ENCODE measurements around the gene PPM1L.

PPM1L gene

GRCh38 chr3:161103776-161104385 lies 347.9 kb downstream of the PPM1L start:
- peaks cover 4 to 8% of the 10 kb centered on the region in 2 experiments for H3K4me1 ChIP-seq (ENCODE audit: control insufficient read depth in 1 of 2, insufficient read depth in 2 of 2, low read length in 2 of 2)
- H2BK120ac ChIP-seq (ENCODE audit: insufficient read depth, low read length, poor library complexity), result no peak overlapping the region
- H3K4me2 ChIP-seq (ENCODE audit: low read length), result peak overlapping the region; percentile 75
- no peak overlapping the region for H3K27ac ChIP-seq (ENCODE audit: low read depth, low read length)
- H3K23ac ChIP-seq (ENCODE audit: low read length), result no peak overlapping the region
- H3K79me2 ChIP-seq (ENCODE audit: control insufficient read depth, insufficient read depth, low read length, poor library complexity), result peaks cover 4% of the 10 kb centered on the region
- no peak overlapping the region for H4K8ac ChIP-seq (ENCODE audit: low read depth, low read length)
- H3K9me3 ChIP-seq (ENCODE audit: insufficient read depth, low read depth, low read length), result no peaks in the 10 kb centered on the region
- H3K27me3 ChIP-seq (ENCODE audit: insufficient read depth, low read length), result no peaks in the 10 kb centered on the region
- no CpG with 5 or more reads among the region's 22 CpGs for WGBS (ENCODE audit: extremely low coverage, insufficient coverage, insufficient read length)
- H2AK5ac ChIP-seq (ENCODE audit: low read length), result no peak overlapping the region
- no peak overlapping the region for H4K12ac ChIP-seq (ENCODE audit: low read depth, low read length)
- H3K36me3 ChIP-seq (ENCODE audit: control insufficient read depth in 1 of 2, insufficient read depth in 2 of 2, low read length in 2 of 2), result peaks cover 2 to 3% of the 10 kb centered on the region in 2 experiments
- no peak for DNase-seq
- no peak overlapping the region for H3K4me3 ChIP-seq (ENCODE audit: low read depth, low read length)
- peaks cover 8% of the 10 kb centered on the region for H3K79me1 ChIP-seq (ENCODE audit: low read length)
- no peak overlapping the region for H3K4ac ChIP-seq (ENCODE audit: low read depth, low read length)
- no peak overlapping the region for H4K91ac ChIP-seq (ENCODE audit: low read depth, low read length)
- H3K18ac ChIP-seq (ENCODE audit: low read length), result no peak overlapping the region
- no peak overlapping the region for H2AFZ ChIP-seq (ENCODE audit: insufficient read depth, low read length, poor library complexity)
- no peak overlapping the region for H2BK12ac ChIP-seq (ENCODE audit: low read length)
- no peak overlapping the region for H2BK5ac ChIP-seq (ENCODE audit: low read depth, low read length, poor library complexity)
- no peak overlapping the region for H3K9ac ChIP-seq (ENCODE audit: low read length)
- no peak overlapping the region for H3K14ac ChIP-seq (ENCODE audit: low read length)

GRCh38 chr3:161104561-161105551 lies 348.8 kb downstream of the PPM1L start, which contains the start of gene B3GALNT1:
TSS of gene B3GALNT1 (minus strand) at chr3:161105349. CDS start at chr3:161086754, 18,595 bp downstream.
- Histone ChIP-seq H3K9ac (ENCODE audit: low read length) (peak within 1 kb of the TSS; percentile 70), H2AK5ac (ENCODE audit: low read length) (no peak within 1 kb of the TSS), H2BK12ac (ENCODE audit: low read length) (peak within 1 kb of the TSS; percentile 9), H3K79me2 (ENCODE audit: control insufficient read depth, insufficient read depth, low read length, poor library complexity) (peaks cover 4% of the 10 kb centered on the region), H3K27me3 (ENCODE audit: insufficient read depth, low read length) (no peaks in the 10 kb centered on the region), H3K4me2 (ENCODE audit: low read length) (peak within 1 kb of the TSS; percentile 75), H3K79me1 (ENCODE audit: low read length) (peaks cover 8% of the 10 kb centered on the region), H3K9me3 (ENCODE audit: insufficient read depth, low read depth, low read length) (no peaks in the 10 kb centered on the region), H3K4me1 (ENCODE audit: control insufficient read depth in 1 of 2, insufficient read depth in 2 of 2, low read length in 2 of 2) (peaks cover 4 to 8% of the 10 kb centered on the region in 2 experiments), H4K12ac (ENCODE audit: low read depth, low read length) (peak within 1 kb of the TSS; percentile 33), H4K91ac (ENCODE audit: low read depth, low read length) (peak within 1 kb of the TSS; percentile 21), H3K23ac (ENCODE audit: low read length) (no peak within 1 kb of the TSS), H3K27ac (ENCODE audit: low read depth, low read length) (no peak within 1 kb of the TSS), H4K8ac (ENCODE audit: low read depth, low read length) (peak within 1 kb of the TSS; percentile 56), H3K4me3 (ENCODE audit: low read depth, low read length) (peak within 1 kb of the TSS; percentile 84), H2AFZ (ENCODE audit: insufficient read depth, low read length, poor library complexity) (peak within 1 kb of the TSS; percentile 88), H3K4ac (ENCODE audit: low read depth, low read length) (peak within 1 kb of the TSS; percentile 1), H2BK120ac (ENCODE audit: insufficient read depth, low read length, poor library complexity) (peak within 1 kb of the TSS; percentile 79), H2BK5ac (ENCODE audit: low read depth, low read length, poor library complexity) (peak within 1 kb of the TSS; percentile 3), H3K36me3 (ENCODE audit: control insufficient read depth in 1 of 2, insufficient read depth in 2 of 2, low read length in 2 of 2) (peaks cover 0 to 3% of the 10 kb centered on the region in 2 experiments), H3K14ac (ENCODE audit: low read length) (peak within 1 kb of the TSS; percentile 79), H3K18ac (ENCODE audit: low read length) (peak within 1 kb of the TSS; percentile 79)
- no CpG with 5 or more reads among the region's 97 CpGs for WGBS (ENCODE audit: extremely low coverage, insufficient coverage, insufficient read length)
- peak; percentile 48 to 79 for DNase-seq

- H3K79me1 ChIP-seq (ENCODE audit: low read length), result peaks cover 8% of the 10 kb centered on the region
- H3K23ac ChIP-seq (ENCODE audit: low read length), result no peak overlapping the region
- H3K4me2 ChIP-seq (ENCODE audit: low read length), result no peak overlapping the region
- no peak overlapping the region for H2BK5ac ChIP-seq (ENCODE audit: low read depth, low read length, poor library complexity)
- no peak overlapping the region for H3K27ac ChIP-seq (ENCODE audit: low read depth, low read length)
- H3K4me3 ChIP-seq (ENCODE audit: low read depth, low read length), result no peak overlapping the region
- no peak overlapping the region for H4K8ac ChIP-seq (ENCODE audit: low read depth, low read length)
- H3K79me2 ChIP-seq (ENCODE audit: control insufficient read depth, insufficient read depth, low read length, poor library complexity), result peaks cover 4% of the 10 kb centered on the region
- H3K4ac ChIP-seq (ENCODE audit: low read depth, low read length), result no peak overlapping the region
- DNase-seq, result peak in 1 of 2 donors; percentile 57
- no peak overlapping the region for H2AFZ ChIP-seq (ENCODE audit: insufficient read depth, low read length, poor library complexity)
- H3K18ac ChIP-seq (ENCODE audit: low read length), result no peak overlapping the region
- no CpG with 5 or more reads among the region's 1 CpG for WGBS (ENCODE audit: extremely low coverage, insufficient coverage, insufficient read length)
- no peaks in the 10 kb centered on the region for H3K27me3 ChIP-seq (ENCODE audit: insufficient read depth, low read length)
- H4K91ac ChIP-seq (ENCODE audit: low read depth, low read length), result no peak overlapping the region
- no peak overlapping the region for H3K9ac ChIP-seq (ENCODE audit: low read length)
- no peaks in the 10 kb centered on the region for H3K9me3 ChIP-seq (ENCODE audit: insufficient read depth, low read depth, low read length)
- no peak overlapping the region for H4K12ac ChIP-seq (ENCODE audit: low read depth, low read length)
- no peak overlapping the region for H3K14ac ChIP-seq (ENCODE audit: low read length)
- H3K4me1 ChIP-seq (ENCODE audit: control insufficient read depth in 1 of 2, insufficient read depth in 2 of 2, low read length in 2 of 2), result peaks cover 4 to 8% of the 10 kb centered on the region in 2 experiments
- no peak overlapping the region for H2BK12ac ChIP-seq (ENCODE audit: low read length)
- H2BK120ac ChIP-seq (ENCODE audit: insufficient read depth, low read length, poor library complexity), result no peak overlapping the region
- H2AK5ac ChIP-seq (ENCODE audit: low read length), result no peak overlapping the region
- H3K36me3 ChIP-seq (ENCODE audit: control insufficient read depth in 1 of 2, insufficient read depth in 2 of 2, low read length in 2 of 2), result no peaks in the 10 kb centered on the region
Measured at GRCh38 chr3:161107311-161107710, 351.3 kb downstream of the PPM1L start.

- DNase-seq, result no peak
- no CpG with 5 or more reads among the region's 1 CpG for WGBS (ENCODE audit: extremely low coverage, insufficient coverage, insufficient read length)
- no peaks in the 10 kb centered on the region for H3K9me3 ChIP-seq (ENCODE audit: insufficient read depth, low read depth, low read length)
- no peak overlapping the region for H2AFZ ChIP-seq (ENCODE audit: insufficient read depth, low read length, poor library complexity)
- H3K4me1 ChIP-seq (ENCODE audit: control insufficient read depth in 1 of 2, insufficient read depth in 2 of 2, low read length in 2 of 2), result peaks cover 4 to 8% of the 10 kb centered on the region in 2 experiments
- no peak overlapping the region for H3K18ac ChIP-seq (ENCODE audit: low read length)
- H3K14ac ChIP-seq (ENCODE audit: low read length), result no peak overlapping the region
- no peak overlapping the region for H2BK120ac ChIP-seq (ENCODE audit: insufficient read depth, low read length, poor library complexity)
- H4K91ac ChIP-seq (ENCODE audit: low read depth, low read length), result no peak overlapping the region
- peaks cover 4% of the 10 kb centered on the region for H3K79me2 ChIP-seq (ENCODE audit: control insufficient read depth, insufficient read depth, low read length, poor library complexity)
- H3K23ac ChIP-seq (ENCODE audit: low read length), result no peak overlapping the region
- H3K79me1 ChIP-seq (ENCODE audit: low read length), result peaks cover 8% of the 10 kb centered on the region
- no peak overlapping the region for H3K4me2 ChIP-seq (ENCODE audit: low read length)
- no peak overlapping the region for H2BK5ac ChIP-seq (ENCODE audit: low read depth, low read length, poor library complexity)
- no peak overlapping the region for H2BK12ac ChIP-seq (ENCODE audit: low read length)
- H3K4ac ChIP-seq (ENCODE audit: low read depth, low read length), result no peak overlapping the region
- H3K36me3 ChIP-seq (ENCODE audit: control insufficient read depth in 1 of 2, insufficient read depth in 2 of 2, low read length in 2 of 2), result no peaks in the 10 kb centered on the region
- no peak overlapping the region for H4K12ac ChIP-seq (ENCODE audit: low read depth, low read length)
- H2AK5ac ChIP-seq (ENCODE audit: low read length), result no peak overlapping the region
- no peaks in the 10 kb centered on the region for H3K27me3 ChIP-seq (ENCODE audit: insufficient read depth, low read length)
- H4K8ac ChIP-seq (ENCODE audit: low read depth, low read length), result no peak overlapping the region
- H3K27ac ChIP-seq (ENCODE audit: low read depth, low read length), result no peak overlapping the region
- no peak overlapping the region for H3K9ac ChIP-seq (ENCODE audit: low read length)
- no peak overlapping the region for H3K4me3 ChIP-seq (ENCODE audit: low read depth, low read length)
Measured at GRCh38 chr3:161108840-161109239, 352.8 kb downstream of the PPM1L start.

All from trophoblast cell (in vitro differentiated cells and primary cell).